Measurements from ENCODE around the gene LRP2BP.

LRP2BP gene

DNA sequence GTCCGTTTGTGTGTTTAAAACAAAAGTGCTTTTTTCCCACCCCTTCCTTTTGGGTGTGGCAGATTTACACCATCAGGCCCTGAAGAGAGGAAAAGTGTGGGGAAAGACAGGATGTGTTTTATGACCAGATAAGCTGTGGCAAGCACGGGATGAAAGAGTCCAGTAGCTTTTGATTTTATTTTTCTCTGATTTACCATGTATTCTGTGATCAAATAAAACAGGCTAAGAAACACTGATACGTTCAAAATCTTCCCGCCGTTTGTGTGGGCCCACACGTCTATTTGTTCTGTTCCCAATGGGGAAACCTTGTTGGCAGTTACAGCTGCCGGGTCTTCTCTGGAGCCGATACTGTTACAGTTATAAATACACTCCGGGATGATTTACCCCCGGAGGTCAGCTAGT, 10.8 kb downstream of the LRP2BP start:
- no peak for DNase-seq (ENCODE audit: low read depth)
- TF ChIP-seq, protein P1, sequence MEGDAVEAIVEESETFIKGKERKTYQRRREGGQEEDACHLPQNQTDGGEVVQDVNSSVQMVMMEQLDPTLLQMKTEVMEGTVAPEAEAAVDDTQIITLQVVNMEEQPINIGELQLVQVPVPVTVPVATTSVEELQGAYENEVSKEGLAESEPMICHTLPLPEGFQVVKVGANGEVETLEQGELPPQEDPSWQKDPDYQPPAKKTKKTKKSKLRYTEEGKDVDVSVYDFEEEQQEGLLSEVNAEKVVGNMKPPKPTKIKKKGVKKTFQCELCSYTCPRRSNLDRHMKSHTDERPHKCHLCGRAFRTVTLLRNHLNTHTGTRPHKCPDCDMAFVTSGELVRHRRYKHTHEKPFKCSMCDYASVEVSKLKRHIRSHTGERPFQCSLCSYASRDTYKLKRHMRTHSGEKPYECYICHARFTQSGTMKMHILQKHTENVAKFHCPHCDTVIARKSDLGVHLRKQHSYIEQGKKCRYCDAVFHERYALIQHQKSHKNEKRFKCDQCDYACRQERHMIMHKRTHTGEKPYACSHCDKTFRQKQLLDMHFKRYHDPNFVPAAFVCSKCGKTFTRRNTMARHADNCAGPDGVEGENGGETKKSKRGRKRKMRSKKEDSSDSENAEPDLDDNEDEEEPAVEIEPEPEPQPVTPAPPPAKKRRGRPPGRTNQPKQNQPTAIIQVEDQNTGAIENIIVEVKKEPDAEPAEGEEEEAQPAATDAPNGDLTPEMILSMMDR (IDR thresholded peaks at IDR 0.05; ENCODE audit: control insufficient read depth, extremely low read depth, insufficient read depth): no peak
- H3K4me3 ChIP-seq (ENCODE audit: low read depth, low read length): no peak overlapping the region

DNA sequence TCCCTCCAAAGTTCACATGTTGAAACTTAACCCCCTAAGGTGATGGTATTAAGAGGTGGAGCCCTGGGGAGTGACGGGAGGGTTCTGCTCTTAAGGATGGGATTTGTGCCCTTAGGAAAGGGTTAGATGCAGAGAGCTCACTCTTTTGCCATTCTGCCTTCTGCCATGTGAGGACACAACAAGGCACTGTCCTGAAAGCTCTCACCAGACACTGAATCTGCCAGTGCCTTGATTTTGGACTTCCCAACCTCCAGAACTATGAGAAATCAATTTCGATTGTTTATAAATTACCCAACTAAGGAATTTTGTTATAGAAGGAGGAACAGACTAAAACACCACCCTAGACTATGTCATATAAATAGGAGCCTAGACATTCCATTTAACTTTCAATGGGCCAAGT, 11.7 kb downstream of the LRP2BP start:
- TF ChIP-seq, protein P1 (IDR thresholded peaks at IDR 0.05; ENCODE audit: control insufficient read depth, extremely low read depth, insufficient read depth): no peak
- no peak for DNase-seq (ENCODE audit: low read depth)
- H3K4me3 ChIP-seq (ENCODE audit: low read depth, low read length): peak overlapping the region; percentile 31

- peak overlapping the region; percentile 31 for H3K4me3 ChIP-seq (ENCODE audit: low read depth, low read length)
- TF ChIP-seq, protein P1 (IDR thresholded peaks at IDR 0.05; ENCODE audit: control insufficient read depth, extremely low read depth, insufficient read depth): no peak
- peak; percentile 92 for DNase-seq (ENCODE audit: low read depth)
These were observed 12.3 kb downstream of the LRP2BP start for GRCh38 chr4:185383451-185383850.

GRCh38 chr4:185382754-185383153, 13.0 kb downstream of the LRP2BP start:
- no peak for DNase-seq (ENCODE audit: low read depth)
- no peak overlapping the region for H3K4me3 ChIP-seq (ENCODE audit: low read depth, low read length)
- TF ChIP-seq, protein P1 (IDR thresholded peaks at IDR 0.05; ENCODE audit: control insufficient read depth, extremely low read depth, insufficient read depth): no peak

DNA sequence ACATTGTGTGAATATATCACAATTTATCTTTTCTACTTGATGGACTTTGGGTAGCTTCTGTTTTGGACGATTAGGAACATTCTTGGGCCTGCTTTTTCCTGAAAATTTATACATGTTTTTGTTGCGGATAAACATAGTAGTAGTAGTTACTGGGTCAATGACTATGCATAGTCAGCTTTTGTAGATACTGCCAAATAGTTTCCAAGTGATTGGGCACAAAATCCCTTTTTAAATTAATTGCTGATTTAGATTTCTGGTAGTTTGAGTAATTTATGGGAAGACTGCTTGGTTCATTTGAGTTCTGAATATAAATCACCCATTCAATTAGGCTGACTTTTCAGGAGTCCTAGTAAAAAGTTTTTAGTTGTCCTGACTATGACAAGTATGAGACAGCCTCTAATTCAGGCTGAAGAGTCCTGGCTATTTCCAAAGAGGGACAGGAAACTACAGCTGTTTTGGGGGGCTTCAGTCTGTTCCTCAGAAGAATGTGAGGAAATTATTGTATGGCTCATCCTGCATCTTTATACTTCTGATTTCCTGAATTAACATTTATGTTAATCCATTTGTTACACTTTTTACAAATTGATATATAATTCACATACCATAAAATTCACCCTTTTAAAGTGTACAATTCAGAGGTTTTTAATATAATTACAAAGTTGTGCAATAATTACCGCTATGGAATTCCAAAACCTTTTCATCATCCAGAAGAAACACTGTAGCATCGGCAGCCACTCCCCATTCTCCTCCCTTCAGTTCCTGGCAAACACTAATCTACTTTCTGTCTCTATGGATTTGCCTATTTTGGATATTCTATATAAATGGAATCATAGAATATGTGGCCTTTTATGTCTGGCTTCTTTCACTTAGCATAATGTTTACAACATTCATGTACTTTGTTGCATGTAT, 14.2 kb downstream of the LRP2BP start:
- TF ChIP-seq, protein P1 (IDR thresholded peaks at IDR 0.05; ENCODE audit: control insufficient read depth, extremely low read depth, insufficient read depth): no peak
- H3K4me3 ChIP-seq (ENCODE audit: low read depth, low read length): no peak overlapping the region
- no peak for DNase-seq (ENCODE audit: low read depth)

DNA sequence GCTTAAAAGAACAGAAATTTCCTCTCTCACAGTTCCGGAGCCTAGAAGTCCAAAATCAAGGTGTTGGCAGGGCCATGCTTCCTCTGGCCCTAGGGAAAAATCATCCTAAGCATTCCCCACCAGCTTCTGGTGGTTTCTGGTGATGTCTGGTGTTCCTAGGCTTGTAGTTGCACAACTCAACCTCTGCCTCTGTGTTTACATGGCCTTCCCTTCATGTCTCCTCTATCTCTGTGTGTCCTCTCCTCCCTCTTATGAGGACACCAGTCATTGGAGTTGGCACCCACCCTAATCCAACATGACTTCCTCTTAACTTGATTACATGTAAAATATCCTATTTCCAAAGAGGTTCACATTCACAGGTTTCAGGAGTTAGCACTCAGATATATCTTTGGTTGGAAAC, 15.4 kb downstream of the LRP2BP start:
- TF ChIP-seq, protein P1 (IDR thresholded peaks at IDR 0.05; ENCODE audit: control insufficient read depth, extremely low read depth, insufficient read depth): no peak
- DNase-seq (ENCODE audit: low read depth): no peak
- no peak overlapping the region for H3K4me3 ChIP-seq (ENCODE audit: low read depth, low read length)

Measured in LNCaP clone FGC (cell line).